GM18867 (cell line): Measurements from ENCODE around the gene ERO1A.
A peak's percentile ranks its signal among the peaks of the same experiment; 100 is the strongest.

Experiments used
- ATAC-seq: cut with Tn5 transposase; IDR thresholded peaks from one replicate; pipeline ENCODE4 v1.9.1; 2021; ENCODE audit warnings: mild to moderate bottlenecking, moderate library complexity; ENCODE audit not compliant: unreplicated experiment

Gene ERO1A

GRCh38 chr14:52700701-52701172 lies 5.4 kb upstream of the ERO1A start:
- ATAC-seq, result no peak

DNA sequence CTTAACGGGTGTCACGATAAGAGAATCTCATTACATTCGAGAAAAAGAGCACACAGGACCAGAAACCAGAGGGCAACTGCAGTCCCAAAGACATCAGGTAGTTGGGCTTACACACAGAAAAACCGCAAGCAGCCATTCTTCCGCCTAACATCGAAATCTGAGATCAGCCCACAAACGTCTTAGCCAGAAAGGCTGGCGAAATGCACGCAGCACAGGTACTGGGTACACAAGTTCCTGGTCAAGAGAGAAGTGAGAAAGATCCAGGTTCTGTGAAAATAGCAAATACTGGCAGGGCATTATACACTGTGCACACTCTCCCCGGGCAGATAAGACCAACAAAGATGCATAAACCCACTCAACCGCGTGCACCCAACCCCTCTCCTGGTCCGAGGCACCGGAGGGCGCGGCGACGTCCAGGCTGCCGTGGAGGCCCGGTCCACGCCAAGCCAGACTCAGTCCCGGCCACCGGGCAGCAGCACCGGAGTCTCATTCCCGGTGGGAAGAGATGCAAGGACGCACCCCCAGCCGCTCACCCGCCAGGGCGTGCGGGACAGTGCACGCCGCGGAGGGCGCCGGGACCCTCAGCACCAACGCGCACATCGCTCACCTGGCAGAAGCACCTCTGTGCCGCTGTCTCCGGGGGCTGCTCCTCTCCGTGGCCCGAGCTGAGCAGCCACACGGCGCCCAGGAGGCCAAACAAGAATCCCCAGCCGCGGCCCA lies 437 bp downstream of the ERO1A start:
- peak; percentile 62 for ATAC-seq

DNA sequence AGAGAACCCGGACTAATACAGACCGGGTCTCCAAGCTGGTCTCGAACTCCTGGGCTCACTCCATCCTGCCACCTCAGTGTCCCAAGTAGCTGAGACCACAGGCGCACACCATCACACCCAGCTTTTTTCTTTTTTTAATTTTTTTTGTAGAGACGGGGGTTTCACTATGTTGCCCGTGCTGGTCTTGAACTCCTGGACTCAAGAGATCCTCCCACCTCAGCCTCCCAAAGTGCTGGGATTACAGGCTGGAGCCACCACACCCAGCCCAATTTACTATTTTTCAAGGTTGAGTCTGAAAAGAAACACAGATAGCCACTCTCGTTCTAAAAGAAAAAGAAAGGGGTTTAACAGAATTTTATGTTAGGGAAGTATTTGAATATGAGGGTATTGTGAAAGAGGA lies 1.8 kb downstream of the ERO1A start:
- ATAC-seq, result no peak

GRCh38 chr14:52693036-52693435 lies 2.3 kb downstream of the ERO1A start:
- ATAC-seq, result no peak

- ATAC-seq, result no peak
These were observed 3.0 kb downstream of the ERO1A start for GRCh38 chr14:52692248-52692962.

DNA sequence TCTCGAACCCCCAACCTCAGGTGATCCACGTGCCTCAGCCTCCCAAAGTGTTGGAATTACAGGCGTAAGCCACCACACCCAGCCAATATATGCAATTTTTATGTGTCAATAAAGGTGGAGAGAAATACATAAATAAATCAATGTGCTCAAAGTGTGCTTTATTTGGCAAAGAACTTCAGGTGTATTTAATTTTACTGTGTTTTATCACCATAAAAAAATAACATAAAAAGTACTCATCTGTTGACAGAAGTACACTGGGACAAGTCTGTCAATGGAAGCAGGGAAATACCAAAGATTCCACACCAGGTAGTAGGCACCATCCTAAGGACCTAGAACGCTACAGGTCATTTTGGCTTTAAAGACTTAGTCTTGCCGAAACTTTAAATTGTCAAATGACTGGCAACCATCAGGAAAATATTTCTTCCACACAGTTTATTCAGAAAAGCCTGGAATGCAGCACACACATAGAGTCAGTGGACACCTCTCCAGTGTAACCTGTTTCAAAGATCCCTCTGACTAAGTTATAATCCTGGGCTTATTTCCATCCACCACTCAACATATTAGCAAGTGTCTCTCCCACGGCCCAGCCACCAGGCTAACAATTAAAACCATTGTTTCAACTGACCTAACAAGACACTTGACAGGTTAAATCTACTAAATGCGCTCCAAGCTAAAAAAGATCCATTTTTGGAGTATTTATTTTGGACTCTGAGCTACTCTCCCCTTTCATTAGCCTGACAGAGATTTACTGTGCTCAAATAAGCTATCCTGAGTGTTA lies 4.2 kb downstream of the ERO1A start:
- no peak for ATAC-seq

DNA sequence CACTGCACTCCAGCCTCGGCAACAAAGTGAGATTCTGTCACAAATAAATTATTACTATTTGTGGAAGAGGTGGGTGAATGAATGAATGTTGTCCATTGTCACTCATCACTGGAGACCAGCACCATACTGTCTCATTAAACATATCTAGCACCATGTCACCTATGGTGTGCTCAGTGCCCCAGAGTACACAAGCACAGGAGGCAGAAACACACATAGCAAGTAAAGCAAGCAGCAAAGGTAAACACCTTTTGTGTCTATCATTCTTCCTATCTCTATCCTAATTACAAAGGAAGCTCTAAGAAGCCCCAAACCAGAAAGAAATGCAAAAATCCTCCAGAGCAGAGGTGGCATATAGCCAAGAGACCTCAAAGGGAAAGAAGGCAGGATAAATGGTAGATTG lies 9.2 kb downstream of the ERO1A start:
- no peak for ATAC-seq

DNA sequence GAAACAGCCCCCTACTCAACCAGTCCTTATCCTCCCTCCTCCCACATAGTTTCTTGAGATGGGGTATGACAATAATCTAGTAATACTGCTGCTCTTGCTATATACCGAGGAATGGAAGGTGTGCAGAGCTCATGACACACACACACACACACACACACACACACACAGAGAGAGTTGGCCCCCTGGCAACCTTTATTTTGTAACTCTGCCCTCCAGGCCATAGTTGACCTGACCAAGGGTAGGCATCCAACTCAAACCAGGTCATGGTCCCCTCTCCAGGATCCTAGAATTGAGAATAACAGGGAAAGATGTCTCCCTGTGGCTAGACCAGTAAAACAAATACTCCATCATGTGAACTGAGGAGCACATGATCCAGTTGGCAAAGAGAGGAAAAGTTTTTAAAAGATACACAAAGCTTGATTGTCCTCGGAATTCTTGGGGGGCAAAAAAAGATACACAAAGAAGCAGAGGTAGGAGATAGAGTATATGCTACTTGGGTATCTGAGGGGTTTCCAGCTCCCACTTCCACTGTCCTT lies 11.3 kb downstream of the ERO1A start:
- no peak for ATAC-seq

- no peak for ATAC-seq
These were observed 16.8 kb downstream of the ERO1A start for GRCh38 chr14:52678591-52678990.

GRCh38 chr14:52663850-52664249 lies 31.5 kb downstream of the ERO1A start:
- no peak for ATAC-seq

DNA sequence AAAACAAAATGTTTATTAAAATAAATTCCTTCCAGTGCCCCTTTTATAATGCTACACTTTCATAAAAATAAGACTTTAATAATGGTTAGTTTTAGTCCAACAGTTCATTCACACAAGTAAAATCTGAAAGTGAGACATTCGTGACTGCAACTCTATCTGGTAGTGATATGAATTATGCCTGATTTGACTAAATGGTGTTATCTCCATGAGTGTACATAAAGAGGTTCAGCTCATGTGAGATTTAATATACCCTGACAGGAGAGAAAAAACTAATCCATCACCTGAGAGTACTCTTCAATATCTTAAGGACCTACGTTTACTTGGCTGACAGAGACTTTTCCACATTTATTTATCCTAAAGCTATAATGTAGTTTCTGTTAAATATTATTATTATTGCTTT lies 34.0 kb downstream of the ERO1A start:
- no peak for ATAC-seq

DNA sequence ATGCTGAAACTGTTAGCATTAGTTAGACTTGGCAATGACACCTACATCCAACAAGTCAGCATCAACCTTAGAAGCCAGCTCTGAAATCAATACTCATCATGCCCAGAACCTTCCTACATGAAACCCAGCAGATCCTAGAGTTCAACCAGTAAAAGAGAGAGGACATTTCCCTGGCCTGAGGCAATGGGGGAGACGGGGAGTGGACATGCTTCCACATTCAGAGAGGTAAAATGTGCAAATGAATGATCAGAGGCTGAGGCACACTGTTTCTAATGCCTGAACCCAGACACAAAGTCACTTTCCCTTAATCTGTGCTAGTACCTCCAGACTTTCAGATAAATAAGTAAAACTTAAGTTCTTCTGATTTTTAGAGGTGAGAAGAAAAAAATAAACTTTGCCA lies 34.5 kb downstream of the ERO1A start:
- no peak for ATAC-seq

DNA sequence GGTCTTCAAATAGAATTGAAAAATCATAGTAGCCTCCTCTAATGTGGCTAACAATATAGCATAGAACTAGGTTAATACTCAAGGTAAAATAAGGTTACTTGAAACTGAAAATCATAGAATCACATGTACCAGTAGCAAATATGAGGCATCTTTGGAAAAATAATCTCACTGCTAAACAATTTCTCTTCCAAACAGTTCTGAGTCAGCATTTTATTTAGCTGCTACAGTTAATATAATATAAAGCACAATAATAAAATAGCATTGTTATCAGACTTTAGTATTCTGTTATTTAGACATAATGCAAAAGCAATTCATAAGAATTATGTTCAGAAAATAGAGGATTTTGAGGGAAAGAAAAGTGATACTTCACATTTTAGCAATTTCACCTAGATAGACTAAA lies 35.0 kb downstream of the ERO1A start:
- no peak for ATAC-seq

DNA sequence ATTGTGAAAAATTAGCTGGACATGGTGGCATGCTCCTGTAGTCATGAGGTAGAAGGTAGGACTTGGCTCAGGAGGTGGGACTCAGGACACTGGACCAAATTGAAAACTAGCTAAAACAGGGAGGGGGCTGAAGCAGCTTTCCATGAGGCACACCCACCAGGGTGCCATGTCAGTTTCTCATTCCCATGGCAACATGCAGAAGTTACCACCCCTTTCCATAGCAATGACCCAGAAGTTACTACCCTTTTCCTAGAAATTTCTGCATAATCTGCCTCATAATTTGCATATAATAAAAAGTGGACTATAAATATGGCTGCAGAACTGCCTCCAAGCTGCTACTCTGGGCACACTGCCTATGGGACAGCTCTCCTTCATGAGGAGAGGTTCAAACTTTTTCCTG lies 38.5 kb downstream of the ERO1A start:
- no peak for ATAC-seq

DNA sequence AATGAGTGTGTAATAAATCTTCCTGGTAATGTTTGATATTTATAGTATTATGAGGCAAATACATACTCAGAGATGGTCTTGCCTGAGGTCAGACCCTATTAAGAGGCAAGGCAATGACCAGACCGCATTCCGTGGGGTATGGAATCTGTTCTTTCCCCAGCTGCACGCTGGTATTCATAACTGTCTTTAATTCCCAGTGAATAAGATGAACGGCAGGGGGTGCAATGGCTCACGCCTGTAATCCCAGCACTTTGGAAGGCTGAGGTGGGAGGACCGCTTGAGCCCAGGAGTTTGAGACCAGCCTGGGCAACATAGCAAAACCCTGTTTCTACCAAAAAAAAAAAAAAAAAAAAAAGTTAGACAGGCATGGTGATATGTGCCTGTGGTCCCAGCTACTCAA lies 44.6 kb downstream of the ERO1A start:
- no peak for ATAC-seq

GRCh38 chr14:52649511-52649910 lies 45.8 kb downstream of the ERO1A start:
- no peak for ATAC-seq

GRCh38 chr14:52641745-52642144 lies 53.6 kb downstream of the ERO1A start:
- ATAC-seq, result no peak

DNA sequence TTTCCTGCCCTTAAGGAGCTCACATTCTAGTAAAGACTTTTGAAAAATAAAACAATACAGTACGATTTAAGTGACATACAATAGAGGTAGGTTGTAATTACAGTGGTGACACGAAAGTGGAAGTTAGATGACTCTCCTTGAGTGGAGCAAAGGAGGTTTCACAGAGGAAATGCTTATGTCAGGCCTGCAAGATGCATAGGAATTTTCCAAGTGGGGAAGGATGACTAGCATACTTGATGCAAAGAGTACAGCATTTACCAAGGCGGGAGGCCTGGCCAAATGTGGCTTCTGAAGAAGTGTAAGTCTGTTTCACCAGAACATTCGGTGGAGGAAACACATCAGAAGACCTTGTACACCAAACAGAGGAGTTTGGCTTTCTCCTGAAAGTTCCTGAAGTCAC lies 55.2 kb downstream of the ERO1A start:
- no peak for ATAC-seq

- no peak for ATAC-seq
These were observed 75.7 kb downstream of the ERO1A start for GRCh38 chr14:52619687-52620086.

DNA sequence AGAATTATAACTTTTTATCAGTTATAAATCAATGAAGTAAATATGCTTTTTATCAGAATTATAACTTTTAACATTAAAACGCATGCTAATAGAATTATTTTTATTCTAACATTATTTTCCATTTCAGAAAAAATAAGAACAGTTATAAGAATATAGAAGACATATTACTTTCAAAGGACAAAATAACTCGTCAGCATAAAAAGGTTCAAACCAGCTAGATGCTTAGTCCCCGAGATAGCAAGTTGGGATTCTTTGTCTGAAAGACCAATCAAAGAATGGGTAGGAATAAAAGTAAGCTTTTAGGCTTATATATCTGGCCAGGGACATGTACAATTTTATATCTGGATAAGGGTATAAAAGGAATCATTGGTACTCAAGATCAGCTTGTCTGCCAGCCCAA lies 76.8 kb downstream of the ERO1A start:
- no peak for ATAC-seq

GRCh38 chr14:52610187-52610586 lies 85.2 kb downstream of the ERO1A start:
- no peak for ATAC-seq
